ENCODE results near the gene YPEL2.

DNA sequence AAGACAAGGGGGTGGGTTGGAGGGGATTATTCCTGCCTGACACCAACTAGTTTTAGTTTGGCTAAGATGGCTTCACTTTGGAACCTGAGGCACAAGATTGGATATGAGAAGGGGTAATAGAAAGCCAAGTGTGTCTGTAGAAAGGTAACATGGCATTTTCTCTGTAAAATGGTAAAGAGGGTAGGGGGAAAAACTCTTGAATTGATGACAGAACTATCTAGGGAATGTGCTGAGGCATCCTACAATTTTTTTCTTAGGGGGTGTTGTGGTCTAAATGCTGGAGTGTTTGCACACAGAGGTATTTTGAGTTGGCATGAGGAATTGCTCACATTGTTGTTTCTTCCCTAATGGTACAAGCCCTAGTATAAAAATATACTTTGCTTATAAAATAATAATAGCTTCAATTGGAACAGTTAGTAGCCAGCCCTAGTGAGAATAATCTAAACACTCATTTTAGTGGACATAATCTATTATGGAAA, 25.8 kb downstream of the YPEL2 start:
- TF ChIP-seq, protein P1, sequence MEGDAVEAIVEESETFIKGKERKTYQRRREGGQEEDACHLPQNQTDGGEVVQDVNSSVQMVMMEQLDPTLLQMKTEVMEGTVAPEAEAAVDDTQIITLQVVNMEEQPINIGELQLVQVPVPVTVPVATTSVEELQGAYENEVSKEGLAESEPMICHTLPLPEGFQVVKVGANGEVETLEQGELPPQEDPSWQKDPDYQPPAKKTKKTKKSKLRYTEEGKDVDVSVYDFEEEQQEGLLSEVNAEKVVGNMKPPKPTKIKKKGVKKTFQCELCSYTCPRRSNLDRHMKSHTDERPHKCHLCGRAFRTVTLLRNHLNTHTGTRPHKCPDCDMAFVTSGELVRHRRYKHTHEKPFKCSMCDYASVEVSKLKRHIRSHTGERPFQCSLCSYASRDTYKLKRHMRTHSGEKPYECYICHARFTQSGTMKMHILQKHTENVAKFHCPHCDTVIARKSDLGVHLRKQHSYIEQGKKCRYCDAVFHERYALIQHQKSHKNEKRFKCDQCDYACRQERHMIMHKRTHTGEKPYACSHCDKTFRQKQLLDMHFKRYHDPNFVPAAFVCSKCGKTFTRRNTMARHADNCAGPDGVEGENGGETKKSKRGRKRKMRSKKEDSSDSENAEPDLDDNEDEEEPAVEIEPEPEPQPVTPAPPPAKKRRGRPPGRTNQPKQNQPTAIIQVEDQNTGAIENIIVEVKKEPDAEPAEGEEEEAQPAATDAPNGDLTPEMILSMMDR (IDR thresholded peaks at IDR 0.05): no peak
- TF ChIP-seq POLR2A (IDR thresholded peaks at IDR 0.05): no peak

Measured in body of pancreas (tissue), 4 donors.